CD4-positive, CD25-positive, alpha-beta regulatory T cell (primary cell): Measurements from ENCODE around the gene RTKN2. TPM values are rescaled to one million over a fixed set of nuclear protein-coding genes. Genes with fewer than 3 reads are reported as not detected.
A peak's percentile ranks its signal among the peaks of the same experiment; 100 is the strongest.

Source experiments
- ATAC-seq, 2 donors: fragments of 150-1000 bp; cut with Tn5 transposase; one replicate each; pipeline ENCODE4 v1.10.0; 2021; ENCODE audit warnings: low read depth in 2 of 2, moderate number of reproducible peaks in 2 of 2, moderate library complexity in 1 of 2
- DNase-seq, 3 donors: peaks; one replicate each; pipeline versions ENCODE4 v3.0.0 to v3.0.0-alpha.2; 2012 to 2022; ENCODE audit warnings: mixed read lengths in 1 of 3
- H3K27ac ChIP-seq: one replicate; pipeline ENCODE4 v1.7.0; 2013; ENCODE audit warnings: mild to moderate bottlenecking, low read length; ENCODE audit not compliant: insufficient read depth, poor library complexity, severe bottlenecking
- H3K27me3 ChIP-seq: one replicate; pipeline ENCODE4 v1.7.0; 2013; ENCODE audit warnings: low read length; ENCODE audit not compliant: control insufficient read depth, insufficient read depth
- H3K36me3 ChIP-seq: one replicate; pipeline ENCODE4 v1.7.0; 2013; ENCODE audit warnings: mild to moderate bottlenecking, low read length, moderate library complexity; ENCODE audit not compliant: control insufficient read depth, insufficient read depth
- H3K4me1 ChIP-seq: 2 replicates; pipeline ENCODE4 v1.7.0; 2013; ENCODE audit warnings: mild to moderate bottlenecking, low read length; ENCODE audit not compliant: insufficient read depth, control insufficient read depth, poor library complexity, severe bottlenecking
- H3K4me3 ChIP-seq: one replicate; pipeline ENCODE4 v1.7.0; 2013; ENCODE audit warnings: low read depth, mild to moderate bottlenecking, low read length, moderate library complexity
- H3K9me3 ChIP-seq, 2 experiments: 1 replicate in 1 of 2; 2 replicates in 1 of 2; pipeline ENCODE4 v1.7.0; 2013; ENCODE audit warnings: low read length in 2 of 2, mild to moderate bottlenecking in 1 of 2, moderate library complexity in 1 of 2; ENCODE audit not compliant: control insufficient read depth in 2 of 2
- H3K27ac Mint-ChIP-seq, 3 donors: one replicate each; pipeline ENCODE4 v1.8.0; 2020 to 2022; ENCODE audit warnings: mild to moderate bottlenecking in 3 of 3, mixed read lengths in 3 of 3, moderate library complexity in 2 of 3
- H3K27me3 Mint-ChIP-seq: one replicate; pipeline ENCODE4 v1.8.0; 2022; ENCODE audit warnings: mild to moderate bottlenecking, mixed read lengths
- H3K36me3 Mint-ChIP-seq: one replicate; pipeline ENCODE4 v1.8.0; 2020; ENCODE audit warnings: mixed read lengths
- H3K4me1 Mint-ChIP-seq, 4 donors: one replicate each; pipeline ENCODE4 v1.8.0; 2020 to 2022; ENCODE audit warnings: mixed read lengths in 4 of 4, mild to moderate bottlenecking in 1 of 4
- H3K4me3 Mint-ChIP-seq, 4 donors: one replicate each; pipeline ENCODE4 v1.8.0; 2020 to 2022; ENCODE audit warnings: mild to moderate bottlenecking in 4 of 4, mixed read lengths in 4 of 4, moderate library complexity in 3 of 4
- H3K9me3 Mint-ChIP-seq, 7 donors: one replicate each; pipeline ENCODE4 v1.8.0; 2020 to 2022; ENCODE audit warnings: mixed read lengths in 7 of 7, mild to moderate bottlenecking in 3 of 7, moderate library complexity in 2 of 7
- polyA plus RNA-seq, 4 donors: library from polyadenylated mRNA; unstranded; fragments of 300-500 nt; fragmentation: Illumina TruSeq; gene quantifications; one replicate each; pipeline ENCODE4 v1.2.3, GENCODE V29; 2021
- total RNA-seq: library from RNA; stranded (reverse); gene quantifications from one replicate; pipeline ENCODE4 v1.2.3, GENCODE V29; 2022

RTKN2 gene
- total and polyA plus RNA-seq, 5 donors from 2014 or later: 38.0 to 99.5 (median 61.8) TPM

- Mint-ChIP-seq H3K4me3 (peak overlapping the region in 2 of 4 donors; percentile 49 to 86), H3K9me3 (no peaks in the 10 kb centered on the region), H3K27me3 (no peaks in the 10 kb centered on the region), H3K27ac (peak overlapping the region in 2 of 3 donors; percentile 48 to 85), H3K4me1 (peaks cover 22 to 44% (median 31%) of the 10 kb centered on the region in 4 donors), H3K36me3 (peaks cover 37% of the 10 kb centered on the region)
- Histone ChIP-seq H3K4me3 (peak overlapping the region; percentile 80), H3K36me3 (peaks cover 39% of the 10 kb centered on the region), H3K9me3 (no peaks in the 10 kb centered on the region), H3K4me1 (peaks cover 25% of the 10 kb centered on the region), H3K27me3 (no peaks in the 10 kb centered on the region), H3K27ac (peak overlapping the region; percentile 70)
- DNase-seq (no peak), ATAC-seq (peak; percentile 60 to 67)
Measured at GRCh38 chr10:62225362-62225761, 43.3 kb downstream of the RTKN2 start.

- H3K4me1 Mint-ChIP-seq: peaks cover 24 to 50% (median 31%) of the 10 kb centered on the region in 4 donors
- DNase-seq: no peak
- no peaks in the 10 kb centered on the region for H3K27me3 ChIP-seq
- H3K27ac ChIP-seq: peak overlapping the region; percentile 70
- H3K9me3 ChIP-seq: no peaks in the 10 kb centered on the region
- no peaks in the 10 kb centered on the region for H3K27me3 Mint-ChIP-seq
- peak overlapping the region in 3 of 4 donors; percentile 49 to 86 (median 59) for H3K4me3 Mint-ChIP-seq
- H3K27ac Mint-ChIP-seq: peak overlapping the region in 2 of 3 donors; percentile 48 to 85
- peaks cover 22% of the 10 kb centered on the region for H3K4me1 ChIP-seq
- no peaks in the 10 kb centered on the region for H3K9me3 Mint-ChIP-seq
- no peak for ATAC-seq
- H3K4me3 ChIP-seq: peak overlapping the region; percentile 80
- H3K36me3 Mint-ChIP-seq: peaks cover 41% of the 10 kb centered on the region
- peaks cover 39% of the 10 kb centered on the region for H3K36me3 ChIP-seq
Measured at GRCh38 chr10:62224606-62225005, 44.0 kb downstream of the RTKN2 start.

DNA sequence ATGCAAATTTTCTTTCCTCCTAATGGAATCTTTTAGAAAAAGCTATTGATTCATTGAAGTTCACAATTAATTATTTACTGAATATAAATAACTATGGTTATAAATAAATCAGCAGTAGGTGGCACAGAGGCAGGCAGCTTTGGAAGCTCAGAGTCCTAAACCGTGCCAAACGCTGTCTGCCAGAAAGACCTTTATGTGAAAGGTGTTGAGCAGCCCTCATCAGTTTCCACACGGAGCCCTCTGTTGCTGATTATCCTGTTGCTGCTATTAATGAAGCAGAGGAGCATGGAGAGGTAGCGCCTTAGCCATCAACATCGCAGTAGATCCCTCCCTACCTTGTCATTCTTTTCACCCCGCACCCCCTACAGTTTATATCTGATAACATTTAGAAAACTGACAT is 51.0 kb downstream of the RTKN2 start:
- ATAC-seq (peak; percentile 25 to 45), DNase-seq (no peak)
- H3K27ac Mint-ChIP-seq: peak overlapping the region; percentile 60 to 94 (median 72)
- peaks cover 13% of the 10 kb centered on the region for H3K4me1 ChIP-seq
- peaks cover 18 to 76% (median 37%) of the 10 kb centered on the region in 4 donors for H3K4me1 Mint-ChIP-seq
- peak overlapping the region; percentile 80 for H3K4me3 ChIP-seq
- no peaks in the 10 kb centered on the region for H3K27me3 ChIP-seq
- no peaks in the 10 kb centered on the region for H3K9me3 ChIP-seq
- peaks cover 43% of the 10 kb centered on the region for H3K36me3 Mint-ChIP-seq
- no peaks in the 10 kb centered on the region for H3K27me3 Mint-ChIP-seq
- H3K4me3 Mint-ChIP-seq: peak overlapping the region; percentile 72 to 85 (median 76)
- peaks cover 46% of the 10 kb centered on the region for H3K36me3 ChIP-seq
- H3K27ac ChIP-seq: peak overlapping the region; percentile 67
- peaks cover 0 to 3% (median 0%) of the 10 kb centered on the region in 7 donors for H3K9me3 Mint-ChIP-seq

GRCh38 chr10:62214364-62214874 is 54.2 kb downstream of the RTKN2 start:
- no peaks in the 10 kb centered on the region for H3K9me3 ChIP-seq
- H3K27me3 ChIP-seq: no peaks in the 10 kb centered on the region
- Mint-ChIP-seq H3K27me3 (no peaks in the 10 kb centered on the region), H3K9me3 (peaks cover 0 to 4% (median 0%) of the 10 kb centered on the region in 7 donors), H3K4me3 (peak overlapping the region; percentile 38 to 54 (median 50)), H3K27ac (peak overlapping the region in 2 of 3 donors; percentile 70 to 86), H3K4me1 (peaks cover 19 to 71% (median 31%) of the 10 kb centered on the region in 4 donors), H3K36me3 (peaks cover 42% of the 10 kb centered on the region)
- DNase-seq (no peak), ATAC-seq (no peak)
- peak overlapping the region; percentile 80 for H3K4me3 ChIP-seq
- peaks cover 49% of the 10 kb centered on the region for H3K36me3 ChIP-seq
- H3K27ac ChIP-seq: peak overlapping the region; percentile 70
- peaks cover 12% of the 10 kb centered on the region for H3K4me1 ChIP-seq

- no peak for DNase-seq
- no peak for ATAC-seq
- Histone ChIP-seq H3K9me3 (no peaks in the 10 kb centered on the region), H3K4me1 (peaks cover 23% of the 10 kb centered on the region), H3K27me3 (no peaks in the 10 kb centered on the region), H3K27ac (peak overlapping the region; percentile 41), H3K36me3 (peaks cover 47% of the 10 kb centered on the region), H3K4me3 (peak overlapping the region; percentile 52)
- Mint-ChIP-seq H3K36me3 (peaks cover 46% of the 10 kb centered on the region), H3K27ac (peak overlapping the region in 2 of 3 donors; percentile 50 to 51), H3K9me3 (peaks cover 0 to 4% (median 0%) of the 10 kb centered on the region in 7 donors), H3K4me1 (peaks cover 32 to 68% (median 50%) of the 10 kb centered on the region in 4 donors), H3K4me3 (peak overlapping the region in 2 of 4 donors; percentile 7 to 57), H3K27me3 (no peaks in the 10 kb centered on the region)
Measured at GRCh38 chr10:62205750-62206399, 62.8 kb downstream of the RTKN2 start.

DNA sequence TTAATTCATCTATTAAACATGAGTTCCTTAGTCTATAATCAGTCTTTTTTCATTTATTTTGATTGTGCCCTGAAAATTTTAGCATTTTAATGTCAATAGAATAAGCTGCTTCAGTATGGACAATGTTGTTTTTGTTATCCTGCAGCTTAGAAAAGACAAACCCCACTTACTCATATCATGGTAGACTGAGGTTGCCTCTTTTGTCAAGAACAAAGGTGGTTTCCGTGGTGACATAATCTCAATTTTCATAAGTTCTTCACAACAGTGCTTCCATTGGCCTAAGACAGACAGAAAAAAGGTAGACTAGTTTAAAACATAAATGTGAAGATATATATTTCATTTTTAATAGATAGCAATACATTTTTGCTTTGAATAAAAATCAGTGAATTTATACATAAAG is 69.1 kb downstream of the RTKN2 start:
- ATAC-seq (peak; percentile 88 to 89), DNase-seq (peak in 2 of 3 donors; percentile 72 to 88)
- H3K27me3 ChIP-seq: no peaks in the 10 kb centered on the region
- peaks cover 69% of the 10 kb centered on the region for H3K36me3 ChIP-seq
- peak overlapping the region in 3 of 4 donors; percentile 42 to 63 (median 55) for H3K4me3 Mint-ChIP-seq
- H3K4me1 Mint-ChIP-seq: peaks cover 38 to 68% (median 58%) of the 10 kb centered on the region in 4 donors
- peak overlapping the region; percentile 46 for H3K4me3 ChIP-seq
- peaks cover 55% of the 10 kb centered on the region for H3K4me1 ChIP-seq
- H3K36me3 Mint-ChIP-seq: peaks cover 39% of the 10 kb centered on the region
- H3K9me3 ChIP-seq: no peaks in the 10 kb centered on the region
- no peaks in the 10 kb centered on the region for H3K27me3 Mint-ChIP-seq
- H3K27ac Mint-ChIP-seq: peak overlapping the region; percentile 83 to 91 (median 84)
- H3K9me3 Mint-ChIP-seq: peaks cover 0 to 1% (median 0%) of the 10 kb centered on the region in 7 donors
- H3K27ac ChIP-seq: peak overlapping the region; percentile 74

DNA sequence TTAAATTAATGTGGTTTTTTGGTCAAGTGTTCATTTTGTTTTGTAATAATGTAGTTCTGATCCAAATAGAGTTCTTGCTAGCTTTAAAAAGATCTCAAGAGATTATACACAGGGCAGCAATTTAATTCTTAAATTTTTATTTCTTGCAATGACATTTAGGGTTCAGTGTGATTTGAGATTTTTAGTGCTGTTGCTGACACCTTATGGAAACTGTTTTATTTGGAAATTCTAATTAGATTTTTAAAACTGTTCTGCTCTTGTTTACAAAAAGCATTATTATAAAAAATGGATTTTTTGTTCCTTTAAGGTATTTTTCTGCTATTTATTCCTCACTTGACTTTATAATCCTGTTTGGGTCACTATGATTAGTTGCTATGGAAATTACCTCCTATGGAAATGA is 72.1 kb downstream of the RTKN2 start:
- Mint-ChIP-seq H3K27me3 (no peaks in the 10 kb centered on the region), H3K9me3 (peaks cover 0 to 1% (median 0%) of the 10 kb centered on the region in 7 donors), H3K36me3 (peaks cover 33% of the 10 kb centered on the region), H3K4me3 (peak overlapping the region in 1 of 4 donors; percentile 48), H3K4me1 (peaks cover 30 to 63% (median 40%) of the 10 kb centered on the region in 4 donors), H3K27ac (peak overlapping the region; percentile 69 to 86 (median 69))
- Histone ChIP-seq H3K9me3 (no peaks in the 10 kb centered on the region), H3K4me1 (peaks cover 52% of the 10 kb centered on the region), H3K27ac (peak overlapping the region; percentile 52), H3K27me3 (no peaks in the 10 kb centered on the region), H3K36me3 (peaks cover 64% of the 10 kb centered on the region), H3K4me3 (peak overlapping the region; percentile 49)
- DNase-seq (no peak), ATAC-seq (no peak)
